WTC11 (cell line): Measurements from ENCODE around the gene NDUFV1. TPM values are rescaled to one million over a fixed set of nuclear protein-coding genes. Genes with fewer than 3 reads are reported as not detected.

ENCODE experiments used
- ATAC-seq: fragments of 200-7000 bp; cut with Tn5 transposase; 2 replicates; pipeline ENCODE4 v1.10.0; 2021; ENCODE audit warnings: mild to moderate bottlenecking, moderate library complexity
- CTCF ChIA-PET: fragments of 300-600 bp; sonication (Branson Sonifier 250); formaldehyde crosslinking; loops from one replicate; lab custom pipeline; 2021; ENCODE audit warnings: antibody characterized with exemption; lab: Charles Lee
- POLR2A ChIA-PET: fragments of 350-600 bp; sonication (Branson Sonifier 250); formaldehyde crosslinking; loops from one replicate; lab custom pipeline; 2021; ENCODE audit warnings: antibody characterized with exemption; lab: Charles Lee
- DNase-seq: peaks from one replicate; pipeline ENCODE4 v3.0.0; 2021; ENCODE audit warnings: low spot score
- H3K27ac Mint-ChIP-seq: 2 replicates; pipeline ENCODE4 v1.8.0; 2021; ENCODE audit warnings: mixed read lengths
- H3K27me3 Mint-ChIP-seq: 2 replicates; pipeline ENCODE4 v1.8.0; 2021; ENCODE audit warnings: low read depth, mild to moderate bottlenecking, moderate library complexity, mixed read lengths
- H3K36me3 Mint-ChIP-seq: 2 replicates; pipeline ENCODE4 v1.8.0; 2021; ENCODE audit warnings: mixed read lengths
- H3K4me1 Mint-ChIP-seq: 2 replicates; pipeline ENCODE4 v1.8.0; 2022; ENCODE audit warnings: mixed read lengths
- H3K4me3 Mint-ChIP-seq: 2 replicates; pipeline ENCODE4 v1.8.0; 2021; ENCODE audit warnings: mild to moderate bottlenecking, moderate library complexity, mixed read lengths
- H3K9me3 Mint-ChIP-seq: 2 replicates; pipeline ENCODE4 v1.8.0; 2021; ENCODE audit warnings: mixed read lengths
- IRF2 ChIP-seq: sonication (generic); formaldehyde crosslinking; IDR thresholded peaks from 2 replicates; pipeline ENCODE4 v1.8.0; 2022; ENCODE audit warnings: low read depth, missing genetic modification reagents, borderline replicate concordance
- KAT7 ChIP-seq: sonication (generic); formaldehyde crosslinking; IDR thresholded peaks from 2 replicates; pipeline ENCODE4 v1.8.1; 2023; ENCODE audit warnings: missing genetic modification reagents, mild to moderate bottlenecking, borderline replicate concordance
- TEAD4 ChIP-seq: sonication (generic); formaldehyde crosslinking; IDR thresholded peaks from 2 replicates; pipeline ENCODE4 v1.8.0; 2022; ENCODE audit warnings: mild to moderate bottlenecking, missing genetic modification reagents
- ZNF671 ChIP-seq: fragments of 250-450 bp; sonication (Bioruptor Pico); IDR thresholded peaks from 2 replicates; pipeline ENCODE4 v1.8.0; 2021; ENCODE audit warnings: mild to moderate bottlenecking
- total RNA-seq: library from RNA; stranded (reverse); gene quantifications from 3 replicates; pipeline ENCODE4 v1.2.3, GENCODE V29; 2021
- TF ChIP-seq, protein P1 (sequence below): sonication (generic); formaldehyde crosslinking; IDR thresholded peaks from 2 replicates; pipeline ENCODE4 v1.8.0; 2023; ENCODE audit warnings: missing genetic modification reagents, mild to moderate bottlenecking, borderline replicate concordance
- TF ChIP-seq, protein P2 (sequence below): sonication (generic); formaldehyde crosslinking; IDR thresholded peaks from 2 replicates; pipeline ENCODE4 v1.8.1; 2023; ENCODE audit warnings: mild to moderate bottlenecking, missing genetic modification reagents, borderline replicate concordance
- TF ChIP-seq, protein P3 (sequence below): fragments of 250-450 bp; sonication (Bioruptor Pico); IDR thresholded peaks from 2 replicates; pipeline ENCODE4 v2.1.2; 2022; ENCODE audit warnings: mild to moderate bottlenecking, moderate library complexity
- TF ChIP-seq, protein P4 (sequence below): sonication (generic); formaldehyde crosslinking; IDR thresholded peaks from 2 replicates; pipeline ENCODE4 v1.8.1; 2022; ENCODE audit warnings: mild to moderate bottlenecking, missing genetic modification reagents, moderate library complexity, borderline replicate concordance
- TF ChIP-seq, protein P5 (sequence below): sonication (generic); formaldehyde crosslinking; IDR thresholded peaks from 2 replicates; pipeline ENCODE4 v1.8.1; 2023; ENCODE audit warnings: mild to moderate bottlenecking, missing genetic modification reagents

Gene NDUFV1
- total RNA-seq, 1 experiment from 2014 or later = 231 TPM

DNA sequence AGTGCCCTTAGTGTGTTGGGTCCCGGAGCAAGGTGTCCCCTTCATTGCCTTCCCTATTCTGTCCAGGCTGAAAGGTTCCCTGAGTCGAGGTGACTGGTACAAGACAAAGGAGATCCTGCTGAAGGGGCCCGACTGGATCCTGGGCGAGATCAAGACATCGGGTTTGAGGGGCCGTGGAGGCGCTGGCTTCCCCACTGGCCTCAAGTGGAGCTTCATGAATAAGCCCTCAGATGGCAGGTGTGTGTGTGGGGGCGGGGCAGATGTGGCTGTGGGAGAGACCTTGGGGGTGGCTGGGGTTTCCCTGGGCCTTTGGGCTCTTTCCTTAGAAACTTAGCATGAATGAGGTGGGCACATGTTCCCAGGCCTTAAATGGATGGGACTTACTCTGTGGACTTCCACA lies 1.8 kb downstream of the NDUFV1 start (continued):
- TF ChIP-seq, protein P1, sequence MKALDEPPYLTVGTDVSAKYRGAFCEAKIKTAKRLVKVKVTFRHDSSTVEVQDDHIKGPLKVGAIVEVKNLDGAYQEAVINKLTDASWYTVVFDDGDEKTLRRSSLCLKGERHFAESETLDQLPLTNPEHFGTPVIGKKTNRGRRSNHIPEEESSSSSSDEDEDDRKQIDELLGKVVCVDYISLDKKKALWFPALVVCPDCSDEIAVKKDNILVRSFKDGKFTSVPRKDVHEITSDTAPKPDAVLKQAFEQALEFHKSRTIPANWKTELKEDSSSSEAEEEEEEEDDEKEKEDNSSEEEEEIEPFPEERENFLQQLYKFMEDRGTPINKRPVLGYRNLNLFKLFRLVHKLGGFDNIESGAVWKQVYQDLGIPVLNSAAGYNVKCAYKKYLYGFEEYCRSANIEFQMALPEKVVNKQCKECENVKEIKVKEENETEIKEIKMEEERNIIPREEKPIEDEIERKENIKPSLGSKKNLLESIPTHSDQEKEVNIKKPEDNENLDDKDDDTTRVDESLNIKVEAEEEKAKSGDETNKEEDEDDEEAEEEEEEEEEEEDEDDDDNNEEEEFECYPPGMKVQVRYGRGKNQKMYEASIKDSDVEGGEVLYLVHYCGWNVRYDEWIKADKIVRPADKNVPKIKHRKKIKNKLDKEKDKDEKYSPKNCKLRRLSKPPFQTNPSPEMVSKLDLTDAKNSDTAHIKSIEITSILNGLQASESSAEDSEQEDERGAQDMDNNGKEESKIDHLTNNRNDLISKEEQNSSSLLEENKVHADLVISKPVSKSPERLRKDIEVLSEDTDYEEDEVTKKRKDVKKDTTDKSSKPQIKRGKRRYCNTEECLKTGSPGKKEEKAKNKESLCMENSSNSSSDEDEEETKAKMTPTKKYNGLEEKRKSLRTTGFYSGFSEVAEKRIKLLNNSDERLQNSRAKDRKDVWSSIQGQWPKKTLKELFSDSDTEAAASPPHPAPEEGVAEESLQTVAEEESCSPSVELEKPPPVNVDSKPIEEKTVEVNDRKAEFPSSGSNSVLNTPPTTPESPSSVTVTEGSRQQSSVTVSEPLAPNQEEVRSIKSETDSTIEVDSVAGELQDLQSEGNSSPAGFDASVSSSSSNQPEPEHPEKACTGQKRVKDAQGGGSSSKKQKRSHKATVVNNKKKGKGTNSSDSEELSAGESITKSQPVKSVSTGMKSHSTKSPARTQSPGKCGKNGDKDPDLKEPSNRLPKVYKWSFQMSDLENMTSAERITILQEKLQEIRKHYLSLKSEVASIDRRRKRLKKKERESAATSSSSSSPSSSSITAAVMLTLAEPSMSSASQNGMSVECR (CRISPR knock-in tag) = no peak
- TF ChIP-seq, protein P2, sequence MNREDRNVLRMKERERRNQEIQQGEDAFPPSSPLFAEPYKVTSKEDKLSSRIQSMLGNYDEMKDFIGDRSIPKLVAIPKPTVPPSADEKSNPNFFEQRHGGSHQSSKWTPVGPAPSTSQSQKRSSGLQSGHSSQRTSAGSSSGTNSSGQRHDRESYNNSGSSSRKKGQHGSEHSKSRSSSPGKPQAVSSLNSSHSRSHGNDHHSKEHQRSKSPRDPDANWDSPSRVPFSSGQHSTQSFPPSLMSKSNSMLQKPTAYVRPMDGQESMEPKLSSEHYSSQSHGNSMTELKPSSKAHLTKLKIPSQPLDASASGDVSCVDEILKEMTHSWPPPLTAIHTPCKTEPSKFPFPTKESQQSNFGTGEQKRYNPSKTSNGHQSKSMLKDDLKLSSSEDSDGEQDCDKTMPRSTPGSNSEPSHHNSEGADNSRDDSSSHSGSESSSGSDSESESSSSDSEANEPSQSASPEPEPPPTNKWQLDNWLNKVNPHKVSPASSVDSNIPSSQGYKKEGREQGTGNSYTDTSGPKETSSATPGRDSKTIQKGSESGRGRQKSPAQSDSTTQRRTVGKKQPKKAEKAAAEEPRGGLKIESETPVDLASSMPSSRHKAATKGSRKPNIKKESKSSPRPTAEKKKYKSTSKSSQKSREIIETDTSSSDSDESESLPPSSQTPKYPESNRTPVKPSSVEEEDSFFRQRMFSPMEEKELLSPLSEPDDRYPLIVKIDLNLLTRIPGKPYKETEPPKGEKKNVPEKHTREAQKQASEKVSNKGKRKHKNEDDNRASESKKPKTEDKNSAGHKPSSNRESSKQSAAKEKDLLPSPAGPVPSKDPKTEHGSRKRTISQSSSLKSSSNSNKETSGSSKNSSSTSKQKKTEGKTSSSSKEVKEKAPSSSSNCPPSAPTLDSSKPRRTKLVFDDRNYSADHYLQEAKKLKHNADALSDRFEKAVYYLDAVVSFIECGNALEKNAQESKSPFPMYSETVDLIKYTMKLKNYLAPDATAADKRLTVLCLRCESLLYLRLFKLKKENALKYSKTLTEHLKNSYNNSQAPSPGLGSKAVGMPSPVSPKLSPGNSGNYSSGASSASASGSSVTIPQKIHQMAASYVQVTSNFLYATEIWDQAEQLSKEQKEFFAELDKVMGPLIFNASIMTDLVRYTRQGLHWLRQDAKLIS = no peak

DNA sequence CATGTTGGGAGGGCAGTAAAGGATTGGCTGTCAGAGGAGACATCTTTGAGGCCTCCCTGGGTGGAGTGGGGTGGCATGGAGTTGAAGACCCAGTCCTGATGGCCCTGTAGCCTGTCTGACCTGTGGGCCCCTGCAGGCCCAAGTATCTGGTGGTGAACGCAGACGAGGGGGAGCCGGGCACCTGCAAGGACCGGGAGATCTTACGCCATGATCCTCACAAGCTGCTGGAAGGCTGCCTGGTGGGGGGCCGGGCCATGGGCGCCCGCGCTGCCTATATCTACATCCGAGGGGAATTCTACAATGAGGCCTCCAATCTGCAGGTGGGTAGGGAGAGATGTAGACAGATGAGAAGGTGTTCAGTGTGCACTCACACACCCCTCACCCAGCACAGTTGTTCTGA lies 2.6 kb downstream of the NDUFV1 start:
- H3K4me3 Mint-ChIP-seq = no peak overlapping the region
- H3K27ac Mint-ChIP-seq = no peak overlapping the region
- H3K9me3 Mint-ChIP-seq = no peaks in the 10 kb centered on the region
- ATAC-seq (no peak), DNase-seq (no peak)
- ChIA-PET POLR2A (no interaction called here), CTCF (no interaction called here)
- peaks cover 10% of the 10 kb centered on the region for H3K27me3 Mint-ChIP-seq
- TF ChIP-seq, protein P3, sequence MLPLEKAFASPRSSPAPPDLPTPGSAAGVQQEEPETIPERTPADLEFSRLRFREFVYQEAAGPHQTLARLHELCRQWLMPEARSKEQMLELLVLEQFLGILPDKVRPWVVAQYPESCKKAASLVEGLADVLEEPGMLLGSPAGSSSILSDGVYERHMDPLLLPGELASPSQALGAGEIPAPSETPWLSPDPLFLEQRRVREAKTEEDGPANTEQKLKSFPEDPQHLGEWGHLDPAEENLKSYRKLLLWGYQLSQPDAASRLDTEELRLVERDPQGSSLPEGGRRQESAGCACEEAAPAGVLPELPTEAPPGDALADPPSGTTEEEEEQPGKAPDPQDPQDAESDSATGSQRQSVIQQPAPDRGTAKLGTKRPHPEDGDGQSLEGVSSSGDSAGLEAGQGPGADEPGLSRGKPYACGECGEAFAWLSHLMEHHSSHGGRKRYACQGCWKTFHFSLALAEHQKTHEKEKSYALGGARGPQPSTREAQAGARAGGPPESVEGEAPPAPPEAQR (CRISPR knock-in tag) = no peak
- no peak for TF ChIP-seq IRF2 (CRISPR knock-in tag)
- no peak for TF ChIP-seq ZNF671 (CRISPR knock-in tag)
- TF ChIP-seq, protein P1 (CRISPR knock-in tag) = no peak
- TF ChIP-seq, protein P4, sequence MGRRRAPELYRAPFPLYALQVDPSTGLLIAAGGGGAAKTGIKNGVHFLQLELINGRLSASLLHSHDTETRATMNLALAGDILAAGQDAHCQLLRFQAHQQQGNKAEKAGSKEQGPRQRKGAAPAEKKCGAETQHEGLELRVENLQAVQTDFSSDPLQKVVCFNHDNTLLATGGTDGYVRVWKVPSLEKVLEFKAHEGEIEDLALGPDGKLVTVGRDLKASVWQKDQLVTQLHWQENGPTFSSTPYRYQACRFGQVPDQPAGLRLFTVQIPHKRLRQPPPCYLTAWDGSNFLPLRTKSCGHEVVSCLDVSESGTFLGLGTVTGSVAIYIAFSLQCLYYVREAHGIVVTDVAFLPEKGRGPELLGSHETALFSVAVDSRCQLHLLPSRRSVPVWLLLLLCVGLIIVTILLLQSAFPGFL (CRISPR knock-in tag) = no peak
- TF ChIP-seq KAT7 (CRISPR knock-in tag) = no peak
- no peak for TF ChIP-seq TEAD4 (CRISPR knock-in tag)
- TF ChIP-seq, protein P5, sequence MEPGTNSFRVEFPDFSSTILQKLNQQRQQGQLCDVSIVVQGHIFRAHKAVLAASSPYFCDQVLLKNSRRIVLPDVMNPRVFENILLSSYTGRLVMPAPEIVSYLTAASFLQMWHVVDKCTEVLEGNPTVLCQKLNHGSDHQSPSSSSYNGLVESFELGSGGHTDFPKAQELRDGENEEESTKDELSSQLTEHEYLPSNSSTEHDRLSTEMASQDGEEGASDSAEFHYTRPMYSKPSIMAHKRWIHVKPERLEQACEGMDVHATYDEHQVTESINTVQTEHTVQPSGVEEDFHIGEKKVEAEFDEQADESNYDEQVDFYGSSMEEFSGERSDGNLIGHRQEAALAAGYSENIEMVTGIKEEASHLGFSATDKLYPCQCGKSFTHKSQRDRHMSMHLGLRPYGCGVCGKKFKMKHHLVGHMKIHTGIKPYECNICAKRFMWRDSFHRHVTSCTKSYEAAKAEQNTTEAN (CRISPR knock-in tag) = no peak
- peaks cover 21% of the 10 kb centered on the region for H3K36me3 Mint-ChIP-seq
- H3K4me1 Mint-ChIP-seq = peaks cover 17% of the 10 kb centered on the region
